GM19099 (cell line): ENCODE results near the gene FRMD4A.

Experiments used
- POLR2A ChIP-seq: IDR thresholded peaks from 3 replicates; pipeline ENCODE4 v1.6.1; 2011; ENCODE audit warnings: low read depth; ENCODE audit not compliant: insufficient read length; ENCODE audit errors: extremely low read depth

Gene FRMD4A

GRCh38 chr10:14009371-14010100 is 321.2 kb downstream of the FRMD4A start:
- TF ChIP-seq POLR2A, result no peak

DNA sequence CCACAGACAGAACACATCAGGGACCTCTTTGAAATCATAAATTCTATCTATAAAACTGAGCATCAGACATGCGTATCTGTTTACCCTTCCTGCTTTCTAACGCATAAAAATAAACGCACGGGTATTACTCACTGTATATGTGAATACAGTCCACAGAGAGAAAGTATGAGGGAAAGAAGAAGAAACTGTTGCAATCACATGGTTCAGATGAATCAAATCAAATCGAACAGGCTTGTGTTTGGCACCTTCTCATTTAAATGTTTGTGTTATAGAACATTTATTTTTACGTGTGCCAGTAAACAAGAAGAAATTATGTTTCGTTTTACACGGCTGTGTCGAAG is 322.0 kb downstream of the FRMD4A start:
- no peak for TF ChIP-seq POLR2A

DNA sequence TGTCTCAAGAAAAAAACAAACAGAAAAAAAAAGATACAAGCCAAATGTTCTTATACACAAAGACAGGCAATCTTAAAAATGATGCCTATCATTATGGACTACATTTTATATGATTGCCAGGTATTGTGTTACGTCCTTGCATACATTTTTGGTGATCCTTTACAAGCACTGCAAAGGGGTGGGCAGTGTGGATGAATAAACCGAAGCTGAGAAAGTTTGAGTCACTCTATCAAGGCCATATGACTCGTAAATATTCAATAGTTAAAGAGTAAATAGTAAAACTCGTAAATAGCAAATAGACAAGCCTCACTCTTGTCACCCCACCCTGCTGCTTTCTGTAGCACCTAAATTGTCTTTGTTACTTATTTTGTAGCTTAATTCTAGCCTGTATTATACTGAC is 326.2 kb downstream of the FRMD4A start:
- no peak for TF ChIP-seq POLR2A

- TF ChIP-seq POLR2A, result no peak
These were observed 327.1 kb downstream of the FRMD4A start for GRCh38 chr10:14003517-14004184.

DNA sequence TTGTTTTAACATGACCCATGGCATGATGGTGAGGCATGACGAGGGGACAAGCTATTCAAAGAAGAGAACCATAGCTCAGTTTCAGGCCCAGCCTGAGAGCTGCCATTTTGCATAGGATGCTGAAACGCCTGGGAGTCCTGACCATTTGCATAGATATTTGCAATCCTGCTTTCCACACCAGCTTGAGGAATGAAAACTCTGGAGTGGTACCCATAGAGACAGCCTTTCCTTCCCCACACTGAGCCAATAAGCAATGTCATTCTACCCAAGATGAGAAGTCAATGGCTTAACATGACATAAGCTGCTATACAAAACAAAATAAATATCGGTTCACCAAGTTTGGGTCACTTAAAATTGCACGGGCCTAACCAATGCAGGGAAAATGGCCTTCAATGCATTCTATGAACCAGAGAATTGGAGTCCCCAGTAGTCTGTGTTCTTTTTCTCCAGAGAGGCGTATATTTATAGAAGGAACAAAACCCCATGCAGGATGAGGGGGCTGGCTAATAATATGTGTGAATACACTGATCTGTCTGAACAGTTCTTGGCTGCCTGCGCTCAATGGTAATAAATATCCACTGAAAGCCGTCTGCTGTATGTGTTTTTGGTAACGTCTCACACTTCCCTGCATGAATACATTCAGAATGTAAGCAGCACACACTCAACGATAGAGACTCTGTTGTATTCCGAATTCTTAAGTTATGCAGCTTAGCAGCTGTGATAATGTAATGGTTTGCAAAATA is 329.3 kb downstream of the FRMD4A start:
- no peak for TF ChIP-seq POLR2A

GRCh38 chr10:13998163-13998835 is 332.4 kb downstream of the FRMD4A start:
- no peak for TF ChIP-seq POLR2A

DNA sequence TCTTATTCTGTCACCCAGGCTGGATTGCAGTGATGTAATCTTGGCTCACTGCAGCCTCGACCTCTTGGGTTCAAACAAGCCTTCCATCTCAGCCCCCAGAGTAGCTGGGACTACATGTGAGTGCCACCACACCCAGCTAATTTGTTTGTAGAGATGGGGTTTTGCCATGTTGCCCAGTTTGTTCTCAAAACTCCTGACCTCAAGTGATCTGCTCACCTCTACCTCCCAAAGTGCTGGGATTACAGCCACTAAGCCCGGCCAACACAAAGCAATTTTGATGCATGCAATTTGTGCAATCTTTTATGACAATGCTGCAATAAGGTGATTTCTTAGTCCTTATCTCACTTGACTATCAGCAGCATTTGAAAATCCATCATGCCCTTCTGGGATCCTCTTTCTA is 333.1 kb downstream of the FRMD4A start:
- no peak for TF ChIP-seq POLR2A

GRCh38 chr10:13994932-13995331 is 335.8 kb downstream of the FRMD4A start:
- TF ChIP-seq POLR2A, result no peak

DNA sequence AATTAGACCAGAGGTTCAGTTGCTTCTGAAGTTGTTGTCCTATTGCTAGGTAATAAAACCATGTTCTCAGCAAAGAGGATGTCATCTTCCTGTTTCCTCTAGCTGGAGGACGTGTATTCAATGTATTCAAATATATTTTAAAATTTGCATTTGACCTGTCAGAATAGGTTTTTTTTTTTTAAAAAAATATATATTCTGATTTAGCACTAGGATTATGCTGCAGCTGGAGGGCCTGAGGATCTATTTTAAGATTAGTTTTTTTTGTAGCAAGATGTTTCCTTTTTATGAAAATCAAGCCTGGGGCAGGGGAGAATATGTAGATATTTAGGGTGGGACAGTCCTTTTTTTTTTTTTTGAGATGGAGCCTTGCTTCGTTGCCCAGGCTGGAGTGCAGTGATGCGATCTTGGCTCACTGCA is 337.0 kb downstream of the FRMD4A start:
- no peak for TF ChIP-seq POLR2A

DNA sequence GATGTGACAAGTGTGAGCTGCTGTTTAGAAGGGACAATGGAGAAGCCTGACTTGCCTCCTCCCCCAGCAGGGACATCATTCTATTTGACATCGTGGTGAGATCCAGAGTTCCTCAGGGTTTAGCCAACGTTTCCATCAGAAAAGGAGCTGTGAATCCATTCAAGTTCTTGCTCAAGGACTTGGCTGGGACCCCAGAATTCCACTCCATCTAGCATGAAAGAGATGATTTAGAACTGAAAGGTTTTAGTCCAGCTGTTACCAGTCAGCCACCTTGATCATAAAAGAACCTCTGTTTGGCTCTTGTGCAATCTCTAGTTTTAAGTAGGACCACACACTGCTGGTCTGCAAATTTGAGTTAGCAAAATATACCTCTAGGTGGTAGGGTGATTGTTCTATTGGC is 337.6 kb downstream of the FRMD4A start:
- TF ChIP-seq POLR2A, result no peak

DNA sequence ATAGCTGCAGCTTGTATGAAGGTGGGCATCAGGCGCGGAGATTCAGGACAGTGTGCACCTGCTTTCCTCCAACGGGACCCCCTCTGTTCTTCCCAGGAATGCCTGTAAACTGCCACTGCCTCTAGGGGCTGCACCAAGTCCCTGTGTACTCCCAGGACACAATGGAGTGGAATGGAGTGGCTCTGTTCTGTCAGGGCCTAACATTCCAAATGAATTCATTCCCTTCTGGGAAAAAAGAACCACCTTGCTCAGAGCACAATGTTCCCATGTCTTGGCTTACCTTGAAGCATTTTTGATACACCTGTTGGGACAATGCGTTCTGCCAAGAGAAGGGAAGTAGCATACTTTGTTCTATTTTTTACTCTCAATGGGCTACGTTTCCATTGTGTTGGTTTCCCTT is 339.4 kb downstream of the FRMD4A start:
- TF ChIP-seq POLR2A, result no peak

DNA sequence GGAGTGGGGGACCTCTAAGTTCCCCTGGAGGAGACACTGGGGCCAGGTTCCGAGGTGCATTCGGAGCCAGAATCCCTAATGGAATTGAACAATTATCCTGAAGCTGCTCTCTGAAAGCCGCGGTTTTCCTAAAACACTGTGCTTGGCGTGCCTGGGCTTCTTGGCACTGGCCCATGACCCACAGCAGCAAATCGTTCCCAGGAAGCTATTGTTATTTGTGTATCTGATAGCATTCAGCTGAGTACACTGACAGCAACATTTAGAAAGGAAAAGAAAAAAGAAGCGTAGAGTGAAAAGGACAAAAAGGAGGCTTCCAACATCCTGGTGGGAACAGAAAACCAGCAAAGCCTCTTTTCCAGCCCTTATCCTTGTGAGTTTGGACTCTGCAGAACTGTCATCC is 339.8 kb downstream of the FRMD4A start:
- TF ChIP-seq POLR2A, result no peak

DNA sequence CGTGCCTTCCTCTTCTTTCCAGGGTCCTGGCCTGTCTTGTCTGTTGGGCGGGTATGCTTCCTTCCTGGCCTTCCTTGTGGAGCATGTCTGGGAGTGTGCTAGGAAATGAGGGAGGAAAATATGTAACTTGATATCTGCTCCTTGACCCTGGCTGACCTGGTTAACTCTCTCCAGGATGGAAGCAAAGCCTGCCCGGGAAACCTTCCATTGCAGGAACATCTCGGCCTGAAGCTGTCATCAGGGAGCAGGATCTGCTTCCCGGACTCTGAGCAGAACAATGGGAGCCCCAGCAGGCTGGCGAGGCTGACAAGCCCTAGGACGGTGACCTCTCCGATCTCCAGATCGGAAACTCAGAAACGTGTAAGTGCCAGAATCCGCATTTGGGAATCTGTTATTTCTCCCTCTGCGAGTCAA is 340.3 kb downstream of the FRMD4A start:
- no peak for TF ChIP-seq POLR2A

GRCh38 chr10:13989616-13990015 is 341.1 kb downstream of the FRMD4A start:
- TF ChIP-seq POLR2A, result no peak

- no peak for TF ChIP-seq POLR2A
These were observed 343.3 kb downstream of the FRMD4A start for GRCh38 chr10:13987446-13987845.

DNA sequence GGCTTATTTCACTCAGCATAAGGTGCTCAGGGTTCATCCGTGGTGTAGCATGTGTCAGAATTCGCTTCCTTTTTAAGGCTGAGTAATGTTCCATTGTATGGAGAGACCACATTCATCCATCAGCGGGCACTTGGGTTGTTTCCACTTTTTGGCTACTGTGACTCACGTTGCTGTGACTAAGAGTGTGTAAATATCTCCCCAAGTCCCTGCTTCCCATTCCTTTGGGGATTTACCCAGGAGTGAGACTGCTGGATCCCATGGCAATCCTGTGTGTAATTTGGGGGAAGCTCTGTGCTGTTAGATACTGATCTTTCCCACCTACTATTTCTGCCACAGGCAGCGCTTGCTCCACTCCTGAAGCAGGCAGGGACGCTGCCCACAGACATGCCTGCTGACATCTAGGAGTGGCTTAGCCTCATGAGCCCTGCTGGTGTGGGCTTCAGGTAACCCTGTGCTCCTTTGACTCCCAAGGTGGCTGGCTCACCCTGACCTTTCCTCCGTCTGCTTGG is 346.0 kb downstream of the FRMD4A start:
- no peak for TF ChIP-seq POLR2A

GRCh38 chr10:13983035-13983434 is 347.7 kb downstream of the FRMD4A start:
- no peak for TF ChIP-seq POLR2A
